GDM1 (cell line): ENCODE measurements around the gene CASK.
A peak's percentile ranks its signal among the peaks of the same experiment; 100 is the strongest.
"Not testable (repeated sequence)": the region's sequence is repeated elsewhere in the genome, so short reads cannot be mapped to it uniquely, and the experiment has no call there.

Experiments
- DNase-seq: peaks from one replicate; lab custom pipeline; 2025; lab: John Stamatoyannopoulos, UW

CASK gene

GRCh38 chrX:41730081-41730480 is 193.3 kb downstream of the CASK start:
- no peak for DNase-seq

GRCh38 chrX:41728125-41728524 is 195.2 kb downstream of the CASK start:
- no peak for DNase-seq

GRCh38 chrX:41723826-41724225 is 199.5 kb downstream of the CASK start, which contains the start of gene GPR82:
Gene GPR82 (plus strand): TSS chrX:41724181. CDS start chrX:41727027, 2,846 bp downstream.
- no peak for DNase-seq

- no peak for DNase-seq
Measured at GRCh38 chrX:41722816-41723618, 200.3 kb downstream of the CASK start.

GRCh38 chrX:41722214-41722613 is 201.1 kb downstream of the CASK start:
- DNase-seq: no peak

- DNase-seq: no peak
Measured at GRCh38 chrX:41721590-41721989, 201.8 kb downstream of the CASK start.

GRCh38 chrX:41720125-41720779 is 203.1 kb downstream of the CASK start:
- DNase-seq: peak; percentile 11

- DNase-seq: not testable (repeated sequence)
Measured at GRCh38 chrX:41719610-41720009, 203.7 kb downstream of the CASK start.

- no peak for DNase-seq
Measured at GRCh38 chrX:41718481-41719235, 204.7 kb downstream of the CASK start.

GRCh38 chrX:41716767-41717473 is 206.4 kb downstream of the CASK start:
- no peak for DNase-seq

- DNase-seq: no peak
Measured at GRCh38 chrX:41716222-41716621, 207.1 kb downstream of the CASK start.

- no peak for DNase-seq
Measured at GRCh38 chrX:41711021-41711667, 212.2 kb downstream of the CASK start.

- DNase-seq: no peak
Measured at GRCh38 chrX:41708486-41708885, 214.9 kb downstream of the CASK start.

GRCh38 chrX:41707218-41707617 is 216.1 kb downstream of the CASK start:
- DNase-seq: no peak

- DNase-seq: peak; percentile 73
Measured at GRCh38 chrX:41705680-41706374, 217.5 kb downstream of the CASK start.

GRCh38 chrX:41705042-41705441 is 218.3 kb downstream of the CASK start:
- no peak for DNase-seq

GRCh38 chrX:41703574-41704029 is 219.8 kb downstream of the CASK start:
- no peak for DNase-seq

GRCh38 chrX:41695426-41695825 is 227.9 kb downstream of the CASK start:
- no peak for DNase-seq

- DNase-seq: no peak
Measured at GRCh38 chrX:41693024-41693423, 230.3 kb downstream of the CASK start.

- no peak for DNase-seq
Measured at GRCh38 chrX:41692162-41692749, 231.1 kb downstream of the CASK start.
